Thyroid gland (tissue), 4 donors: ENCODE results near the gene MRPL42. TPM values are rescaled to one million over a fixed set of nuclear protein-coding genes. Genes with fewer than 3 reads are reported as not detected.

Source experiments
- DNase-seq, 2 donors: peaks; one replicate each; pipeline ENCODE4 v3.0.0-alpha.2; 2019
- H3K27ac ChIP-seq, 3 donors: fragments of 200-600 bp; sonication (generic); 1 replicate in 2 of 3; 2 replicates in 1 of 3; pipeline ENCODE4 v1.5.1; 2016 to 2019; ENCODE audit warnings: mild to moderate bottlenecking in 1 of 3, moderate library complexity in 1 of 3
- H3K27me3 ChIP-seq: fragments of 200-600 bp; sonication (generic); one replicate; pipeline ENCODE4 v1.5.1; 2019
- H3K36me3 ChIP-seq, 2 donors: fragments of 200-600 bp; sonication (generic); one replicate each; pipeline ENCODE4 v1.5.1; 2016 to 2019
- H3K4me1 ChIP-seq, 2 donors: fragments of 200-600 bp; sonication (generic); one replicate each; pipeline ENCODE4 v1.5.1; 2017 to 2019
- H3K4me3 ChIP-seq, 3 donors: fragments of 200-600 bp; sonication (generic); replicated peaks in 1 of 3; 1 replicate in 2 of 3; 2 replicates in 1 of 3; pipeline ENCODE4 v1.5.1; 2016; ENCODE audit warnings: mild to moderate bottlenecking in 1 of 3
- H3K9me3 ChIP-seq: fragments of 200-600 bp; sonication (generic); one replicate; pipeline ENCODE4 v1.5.1; 2017
- POLR2A ChIP-seq, 2 donors: fragments of 450-650 bp; IDR thresholded peaks; one replicate each; pipeline ENCODE4 v1.6.1; 2017; ENCODE audit warnings: antibody characterized with exemption in 2 of 2, mild to moderate bottlenecking in 2 of 2, moderate library complexity in 1 of 2
- WGBS, 2 donors: methylation state at CpG; one replicate each; pipeline ENCODE4 v1.1.5; 2017; 5-methylcytosine and 5-hydroxymethylcytosine counted together
- intact Hi-C: fragments of 100-400 bp; cut with DNase I; formaldehyde crosslinking; loops from one replicate; pipeline ENCODE4 v1.15.1; 2023
- total RNA-seq, 4 donors: library from RNA; depleted of rRNA; stranded (reverse); fragments of >200 nt; gene quantifications; one replicate each; pipeline ENCODE4 v1.2.3, GENCODE V29; 2016
- TF ChIP-seq, protein P1 (sequence below), 6 experiments: fragments of 200-600 bp in 3 of 6; fragments of 450-650 bp in 3 of 6; sonication (generic) in 3 of 6; IDR thresholded peaks; one replicate each; pipeline ENCODE4 v1.5.1; 2016 to 2019; ENCODE audit warnings: antibody characterized with exemption in 6 of 6, mild to moderate bottlenecking in 2 of 6, inconsistent platforms in 1 of 6, moderate library complexity in 1 of 6

MRPL42 gene
- total RNA-seq, 4 donors from 2014 or later = 42.1 to 71.8 (median 64.0) TPM

DNA sequence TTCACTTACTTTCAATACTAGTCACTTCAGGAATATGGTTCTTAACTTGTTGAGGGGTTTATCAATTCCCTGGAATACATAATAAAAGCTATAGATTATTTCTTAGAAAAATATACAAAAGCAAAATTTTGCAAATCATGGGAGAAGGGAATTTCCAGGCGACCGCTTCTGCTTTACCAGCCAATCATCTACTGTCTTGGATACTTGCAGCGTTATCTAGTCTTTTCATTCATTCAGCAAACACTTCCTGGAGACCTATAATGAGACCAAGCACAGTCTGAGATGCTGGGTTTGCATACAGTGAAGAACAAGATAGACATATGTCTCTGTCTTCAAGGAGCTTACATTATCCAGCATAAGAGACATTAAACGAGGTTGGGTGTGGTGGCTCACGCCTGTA is 1.5 kb upstream of the MRPL42 start:
- no peak for DNase-seq
- Histone ChIP-seq H3K4me1 (peaks cover 0 to 5% of the 10 kb centered on the region in 2 donors), H3K9me3 (no peaks in the 10 kb centered on the region), H3K27ac (no peak overlapping the region), H3K4me3 (no peak overlapping the region), H3K27me3 (no peaks in the 10 kb centered on the region), H3K36me3 (no peaks in the 10 kb centered on the region)
- intact Hi-C loops = no loop called here
- WGBS, 2 donors = 94 to 95% methylated on average over 5 of the region's 5 CpGs
- TF ChIP-seq, protein P1, sequence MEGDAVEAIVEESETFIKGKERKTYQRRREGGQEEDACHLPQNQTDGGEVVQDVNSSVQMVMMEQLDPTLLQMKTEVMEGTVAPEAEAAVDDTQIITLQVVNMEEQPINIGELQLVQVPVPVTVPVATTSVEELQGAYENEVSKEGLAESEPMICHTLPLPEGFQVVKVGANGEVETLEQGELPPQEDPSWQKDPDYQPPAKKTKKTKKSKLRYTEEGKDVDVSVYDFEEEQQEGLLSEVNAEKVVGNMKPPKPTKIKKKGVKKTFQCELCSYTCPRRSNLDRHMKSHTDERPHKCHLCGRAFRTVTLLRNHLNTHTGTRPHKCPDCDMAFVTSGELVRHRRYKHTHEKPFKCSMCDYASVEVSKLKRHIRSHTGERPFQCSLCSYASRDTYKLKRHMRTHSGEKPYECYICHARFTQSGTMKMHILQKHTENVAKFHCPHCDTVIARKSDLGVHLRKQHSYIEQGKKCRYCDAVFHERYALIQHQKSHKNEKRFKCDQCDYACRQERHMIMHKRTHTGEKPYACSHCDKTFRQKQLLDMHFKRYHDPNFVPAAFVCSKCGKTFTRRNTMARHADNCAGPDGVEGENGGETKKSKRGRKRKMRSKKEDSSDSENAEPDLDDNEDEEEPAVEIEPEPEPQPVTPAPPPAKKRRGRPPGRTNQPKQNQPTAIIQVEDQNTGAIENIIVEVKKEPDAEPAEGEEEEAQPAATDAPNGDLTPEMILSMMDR (IDR thresholded peaks at IDR 0.05) = no peak
- no peak for TF ChIP-seq POLR2A (IDR thresholded peaks at IDR 0.05)

DNA sequence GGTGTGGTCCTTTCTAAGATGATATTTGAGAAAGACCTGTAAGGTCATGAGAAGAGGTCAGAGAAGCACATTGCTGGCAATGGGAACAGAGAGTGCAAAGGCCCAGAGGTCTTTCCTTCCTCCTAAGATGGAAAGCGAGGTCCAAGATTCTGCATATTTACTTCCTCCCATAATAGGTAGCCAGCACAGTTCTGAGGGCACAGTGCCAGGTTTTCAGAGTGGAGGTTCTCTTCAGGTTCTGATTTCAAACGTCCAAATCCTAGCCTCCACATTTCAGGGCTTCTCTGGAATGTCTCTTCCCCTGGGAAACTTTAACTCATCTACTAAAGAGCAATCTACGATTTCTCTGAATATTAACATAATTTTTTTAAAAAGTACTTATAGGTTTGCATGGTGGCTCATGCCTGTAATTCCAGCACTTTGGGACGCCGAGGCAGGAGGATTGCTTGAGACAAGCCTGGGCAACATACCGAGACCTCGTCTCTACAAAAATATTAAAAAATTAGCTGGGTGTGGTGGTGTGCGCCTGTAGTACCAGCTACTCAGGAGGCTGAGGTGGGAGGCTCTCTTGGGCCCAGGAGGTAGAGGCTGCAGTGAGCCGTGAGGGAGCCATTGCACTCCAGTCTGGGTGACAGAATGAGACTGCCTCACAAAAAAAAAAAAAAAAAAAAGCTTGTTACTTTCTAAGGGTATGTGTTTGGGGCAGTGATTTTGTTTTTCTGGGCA is 526 bp upstream of the MRPL42 start:
- DNase-seq = peak in 1 of 2 donors; percentile 23
- Histone ChIP-seq H3K36me3 (no peaks in the 10 kb centered on the region), H3K27me3 (no peaks in the 10 kb centered on the region), H3K9me3 (no peaks in the 10 kb centered on the region), H3K27ac (peak overlapping the region in 1 of 3 donors; percentile 88), H3K4me3 (no peak overlapping the region), H3K4me1 (peaks cover 0 to 5% of the 10 kb centered on the region in 2 donors)
- intact Hi-C loops = no loop called here
- 93 to 94% methylated on average over 9 of the region's 9 CpGs for WGBS, 2 donors
- TF ChIP-seq, protein P1 (IDR thresholded peaks at IDR 0.05) = no peak
- no peak for TF ChIP-seq POLR2A (IDR thresholded peaks at IDR 0.05)

DNA sequence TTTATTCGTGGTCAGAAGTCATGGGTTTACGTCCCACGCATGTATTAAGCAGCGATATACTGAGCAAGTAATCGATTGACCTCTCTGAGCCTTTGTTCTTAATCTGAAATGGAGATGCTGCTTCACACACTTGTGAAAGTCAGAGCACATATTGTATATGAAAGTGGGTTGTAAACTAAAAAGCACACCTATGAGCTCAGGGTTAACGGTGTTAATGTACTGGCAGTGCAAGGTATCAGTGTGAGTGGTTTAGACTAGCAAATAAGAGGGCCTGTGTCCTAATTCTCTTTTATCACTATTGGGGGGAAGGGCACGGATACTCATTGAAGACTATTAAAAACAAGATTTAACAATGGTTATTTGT is 676 bp downstream of the MRPL42 start:
- no peak for TF ChIP-seq POLR2A (IDR thresholded peaks at IDR 0.05)
- TF ChIP-seq, protein P1 (IDR thresholded peaks at IDR 0.05) = no peak
- 5 to 10% methylated on average over 7 of the region's 7 CpGs for WGBS, 2 donors
- H3K27ac ChIP-seq = peak overlapping the region in 1 of 3 donors; percentile 94

DNA sequence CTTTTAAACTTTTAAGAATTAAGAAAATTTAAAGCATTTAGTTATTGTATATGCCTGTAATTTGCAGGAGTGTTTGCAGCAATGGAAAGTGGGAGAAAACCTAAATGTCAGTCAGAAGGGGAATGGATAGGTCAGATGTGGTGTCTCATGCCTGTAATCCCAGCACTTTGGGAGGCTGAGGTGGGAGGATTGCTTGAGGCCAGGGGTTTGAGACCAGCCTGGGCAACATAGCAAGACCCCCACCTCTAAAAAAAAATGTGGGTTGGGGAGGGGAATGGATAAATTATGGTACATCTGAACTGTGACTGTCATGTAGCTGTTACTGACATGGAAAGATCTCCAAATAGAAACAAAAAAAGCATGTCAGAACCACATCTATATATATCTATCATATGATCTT is 2.1 kb downstream of the MRPL42 start:
- no peak for TF ChIP-seq POLR2A (IDR thresholded peaks at IDR 0.05)
- TF ChIP-seq, protein P1 (IDR thresholded peaks at IDR 0.05) = no peak
- no peaks in the 10 kb centered on the region for H3K9me3 ChIP-seq
- no peak for DNase-seq
- H3K27me3 ChIP-seq = no peaks in the 10 kb centered on the region
- intact Hi-C loops = no loop called here
- H3K4me3 ChIP-seq = no peak overlapping the region
- H3K36me3 ChIP-seq = no peaks in the 10 kb centered on the region
- H3K4me1 ChIP-seq = peaks cover 0 to 5% of the 10 kb centered on the region in 2 donors
- no peak overlapping the region for H3K27ac ChIP-seq

More for the DNA sequence above, 676 bp downstream of the MRPL42 start:
- no peaks in the 10 kb centered on the region for H3K36me3 ChIP-seq
- peaks cover 0 to 5% of the 10 kb centered on the region in 2 donors for H3K4me1 ChIP-seq
- no peak for DNase-seq
- H3K4me3 ChIP-seq = peak overlapping the region; percentile 48 to 76 (median 51)
- H3K27me3 ChIP-seq = no peaks in the 10 kb centered on the region
- H3K9me3 ChIP-seq = no peaks in the 10 kb centered on the region
- intact Hi-C loops = no loop called here

DNA sequence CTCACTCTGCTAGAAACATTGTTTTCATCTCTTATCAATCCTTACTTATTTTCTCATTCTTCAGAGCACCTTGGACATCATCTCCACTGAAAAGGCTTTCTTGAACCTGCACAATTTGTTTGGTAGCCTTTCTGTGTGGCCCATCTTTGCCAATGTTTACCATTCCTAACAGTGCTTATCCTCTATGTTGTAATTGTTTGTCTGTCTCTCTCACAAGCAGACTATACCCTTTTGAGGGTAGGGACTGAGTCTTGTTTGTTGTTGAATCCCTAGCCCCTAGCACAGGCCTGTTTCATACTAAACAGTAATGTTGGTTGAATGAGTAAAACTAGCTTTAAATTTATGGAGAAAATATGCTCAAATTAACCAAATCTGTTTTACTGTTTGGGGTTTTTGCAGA is 9.2 kb downstream of the MRPL42 start:
- intact Hi-C loops = no loop called here

More for the DNA sequence above, 9.2 kb downstream of the MRPL42 start:
- no peaks in the 10 kb centered on the region for H3K4me1 ChIP-seq
- H3K4me3 ChIP-seq = no peak overlapping the region
- H3K9me3 ChIP-seq = no peaks in the 10 kb centered on the region
- DNase-seq = no peak
- peaks cover 16 to 32% of the 10 kb centered on the region in 2 donors for H3K36me3 ChIP-seq
- TF ChIP-seq POLR2A (IDR thresholded peaks at IDR 0.05) = no peak
- TF ChIP-seq, protein P1 (IDR thresholded peaks at IDR 0.05) = no peak
- H3K27me3 ChIP-seq = no peaks in the 10 kb centered on the region
- no peak overlapping the region for H3K27ac ChIP-seq
